ENCODE measurements around the gene SULT1C2. TPM values are rescaled to one million over a fixed set of nuclear protein-coding genes. Genes with fewer than 3 reads are reported as not detected.
"Not testable (repeated sequence)": the region's sequence is repeated elsewhere in the genome, so short reads cannot be mapped to it uniquely, and the experiment has no call there.

Gene SULT1C2
- total RNA-seq, 1 donor, result not detected

DNA sequence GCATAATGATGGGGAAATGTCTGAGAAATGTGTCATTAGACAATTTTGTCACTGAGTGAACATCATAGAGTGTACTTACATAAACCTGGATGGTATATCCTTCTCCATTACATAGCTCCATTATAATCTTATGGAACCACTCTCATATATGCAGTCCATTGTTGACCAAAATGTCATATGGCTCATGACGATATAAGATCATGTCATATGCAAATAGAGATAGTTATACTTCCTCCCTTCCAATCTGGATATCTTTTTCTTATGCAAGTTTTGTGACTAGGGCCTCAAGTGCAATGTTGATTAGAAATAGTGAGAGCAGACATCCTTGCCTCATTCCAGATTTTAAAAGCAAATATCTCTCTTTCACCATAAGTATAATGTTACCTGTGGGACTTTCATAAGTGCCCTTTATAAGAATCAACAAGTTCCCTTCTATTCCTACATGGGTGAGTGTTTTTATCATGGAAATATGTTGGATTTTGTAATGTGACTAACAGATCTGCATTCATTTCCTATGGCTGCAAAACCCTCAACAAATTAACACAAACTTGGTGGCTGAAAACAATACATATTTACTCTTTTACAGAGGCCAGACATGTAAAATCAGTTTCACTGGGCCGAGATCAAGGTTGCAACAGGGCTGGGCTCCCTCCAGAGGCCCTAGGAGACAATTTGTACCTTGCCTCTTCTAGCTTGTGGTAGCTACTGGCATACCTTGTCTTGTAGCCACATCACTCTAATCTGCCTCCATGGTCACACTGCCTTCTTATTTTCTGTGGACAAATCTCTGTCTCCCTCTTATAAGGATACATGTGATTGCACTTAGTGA lies 67.4 kb downstream of the SULT1C2 start:
- H3K4me1 ChIP-seq (ENCODE audit: insufficient read depth, low read length), result peaks cover 6% of the 10 kb centered on the region
- no peaks in the 10 kb centered on the region for H3K27me3 ChIP-seq (ENCODE audit: insufficient read depth, low read length)
- no peaks in the 10 kb centered on the region for H3K9me3 ChIP-seq (ENCODE audit: low read depth, low read length)
- H3K4me3 ChIP-seq (ENCODE audit: low read length), result no peak overlapping the region

DNA sequence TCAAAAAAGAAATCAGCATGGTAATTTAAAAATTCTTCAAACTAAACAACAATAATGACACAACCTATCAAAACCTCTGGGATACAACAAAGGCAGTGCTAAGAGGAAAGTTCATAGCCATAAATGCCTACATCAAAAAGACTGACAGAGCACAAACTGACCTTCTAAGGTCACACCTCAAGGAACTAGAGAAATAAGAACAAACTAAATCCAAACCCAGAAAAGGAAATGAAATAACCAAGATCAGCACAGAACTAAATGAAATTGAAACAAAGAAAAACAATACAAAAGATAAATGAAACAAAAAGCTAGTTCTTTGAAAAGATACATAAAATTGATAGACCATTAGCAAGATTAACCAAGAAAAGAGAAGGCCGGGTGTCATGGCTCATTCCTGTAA lies 70.6 kb downstream of the SULT1C2 start:
- not testable (repeated sequence) for H3K27me3 ChIP-seq (ENCODE audit: insufficient read depth, low read length); H3K4me3 ChIP-seq (ENCODE audit: low read length); H3K9me3 ChIP-seq (ENCODE audit: low read depth, low read length)
- peaks cover 11% of the 10 kb centered on the region for H3K4me1 ChIP-seq (ENCODE audit: insufficient read depth, low read length)

Other genes with a start within 250 kb of the SULT1C2 start
- gene SULT1C3, start 48.9 kb upstream of the SULT1C2 start, total RNA-seq, result not detected
- gene SULT1C4, start 89.1 kb downstream of the SULT1C2 start, total RNA-seq, result 0.21 TPM
- 141 TPM for gene GCC2, start 160.3 kb downstream of the SULT1C2 start, total RNA-seq
- 92.7 TPM for gene LIMS1, start 245.6 kb downstream of the SULT1C2 start, total RNA-seq